Measurements from ENCODE around the gene SP7. TPM values are rescaled to one million over a fixed set of nuclear protein-coding genes. Genes with fewer than 3 reads are reported as not detected.
"Not testable (repeated sequence)": the region's sequence is repeated elsewhere in the genome, so short reads cannot be mapped to it uniquely, and the experiment has no call there.

SP7 gene
- total RNA-seq, 2 experiments from 2014 or later = not detected

DNA sequence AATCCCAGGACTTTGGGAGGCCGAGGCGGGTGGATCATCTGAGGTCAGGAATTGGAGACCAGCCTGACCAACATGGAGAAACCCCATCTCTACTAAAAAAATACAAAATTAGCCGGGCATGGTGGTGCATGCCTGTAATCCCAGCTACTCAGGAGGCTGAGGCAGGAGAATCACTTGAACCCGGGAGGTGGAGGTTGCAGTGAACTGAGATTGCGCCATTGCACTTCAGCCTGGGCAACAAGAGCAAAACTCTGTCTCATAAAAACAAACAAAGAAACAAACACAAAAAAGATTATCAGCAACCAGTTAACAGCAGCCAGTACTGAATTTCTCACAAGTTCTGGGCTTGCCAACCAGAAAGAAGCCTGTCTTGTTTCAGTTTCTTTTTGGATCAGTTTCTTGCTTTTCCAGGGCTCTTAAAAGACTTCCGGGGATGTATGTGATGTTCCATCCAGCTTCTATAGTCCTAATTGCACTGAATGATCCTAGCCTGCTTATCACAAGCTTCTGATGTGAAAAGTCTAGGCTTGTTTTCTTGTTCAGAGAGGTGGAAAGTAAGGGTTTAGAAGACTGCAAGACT lies 37.5 kb upstream of the SP7 start:
- peaks cover 36% of the 10 kb centered on the region for H3K4me1 Mint-ChIP-seq
- CTCF ChIA-PET = interaction anchor here (0.6 to 2.2 kb wide), 3 partner anchors 9 to 48 kb away, joined by 3 to 5 read pairs (median 5); no protein-coding TSS in a partner anchor
- H3K27me3 Mint-ChIP-seq; H3K36me3 Mint-ChIP-seq (ENCODE audit: low read depth); POLR2A ChIA-PET; H3K9me3 Mint-ChIP-seq; H3K4me3 Mint-ChIP-seq: not testable (repeated sequence)
- H3K27ac Mint-ChIP-seq = peak overlapping the region; percentile 74
- peak; percentile 23 for DNase-seq

DNA sequence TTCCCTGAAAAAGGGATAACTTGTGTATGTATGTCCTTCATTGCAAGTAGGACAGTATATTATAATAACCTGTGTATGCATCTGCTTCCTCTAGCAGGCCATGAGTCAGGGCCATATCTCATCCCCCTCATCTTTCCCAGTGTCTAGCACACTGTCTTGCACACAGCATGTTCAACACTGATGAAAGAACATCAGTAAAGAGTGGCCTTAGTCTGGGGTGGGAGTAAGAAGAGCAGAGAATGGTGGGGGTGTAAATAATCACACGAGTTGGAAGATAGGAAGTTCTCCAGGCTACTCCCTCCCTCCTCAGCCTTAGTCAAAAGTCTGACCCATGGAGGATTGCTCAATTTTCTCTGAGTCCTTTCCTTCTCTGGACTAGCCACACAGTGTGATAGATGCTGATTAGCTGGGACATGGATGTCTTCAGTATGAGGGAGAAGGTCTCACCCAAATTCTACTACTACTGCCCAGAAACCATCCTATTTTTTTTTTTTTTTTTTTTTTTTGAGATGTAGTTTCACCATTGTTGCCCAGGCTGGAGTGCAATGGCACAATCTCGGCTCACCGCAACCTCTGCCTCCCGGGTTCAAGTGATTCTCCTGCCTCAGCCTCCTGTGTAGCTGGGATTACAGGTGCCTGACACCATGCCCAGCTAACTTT lies 29.2 kb upstream of the SP7 start:
- Mint-ChIP-seq H3K4me3 (no peak overlapping the region), H3K27ac (peak overlapping the region; percentile 77), H3K9me3 (no peaks in the 10 kb centered on the region), H3K36me3 (ENCODE audit: low read depth) (no peaks in the 10 kb centered on the region), H3K27me3 (no peaks in the 10 kb centered on the region), H3K4me1 (peaks cover 13% of the 10 kb centered on the region)
- DNase-seq = no peak
- CTCF ChIA-PET = interaction anchor here (0.8 to 3.6 kb wide), 3 partner anchors 9 to 56 kb away, joined by 3 to 12 read pairs (median 8); no protein-coding TSS in a partner anchor
- POLR2A ChIA-PET = no interaction called here

DNA sequence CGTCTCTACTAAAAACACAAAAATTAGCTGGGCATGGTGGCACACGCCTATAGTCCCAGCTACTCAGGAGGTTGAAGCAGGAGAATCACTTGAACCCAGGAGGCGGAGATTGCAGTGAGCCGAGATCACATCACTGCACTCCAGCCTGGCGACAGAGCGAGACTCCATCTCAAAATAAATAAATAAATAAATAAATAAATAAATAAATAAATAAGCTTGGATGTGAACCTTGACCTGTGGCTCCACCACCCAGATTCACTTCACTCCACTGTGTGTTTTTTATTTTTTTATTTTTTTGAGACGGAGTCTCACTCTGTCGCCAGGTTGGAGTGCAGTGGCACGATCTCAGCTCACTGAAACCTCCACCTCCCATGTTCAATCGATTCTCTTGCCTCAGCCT lies 25.5 kb upstream of the SP7 start:
- H3K4me1 Mint-ChIP-seq; H3K36me3 Mint-ChIP-seq (ENCODE audit: low read depth); H3K4me3 Mint-ChIP-seq; H3K27me3 Mint-ChIP-seq; DNase-seq; H3K9me3 Mint-ChIP-seq; H3K27ac Mint-ChIP-seq: not testable (repeated sequence)
- ChIA-PET CTCF (interaction anchor here (0.8 to 2.6 kb wide), 7 partner anchors 9 to 148 kb away, joined by 3 to 11 read pairs (median 5); partner anchors contain the start of genes AAAS and TARBP2), POLR2A (interaction anchor here (0.6 kb wide), 1 partner anchor 177 kb away, joined by 3 read pairs; no protein-coding TSS in a partner anchor)

DNA sequence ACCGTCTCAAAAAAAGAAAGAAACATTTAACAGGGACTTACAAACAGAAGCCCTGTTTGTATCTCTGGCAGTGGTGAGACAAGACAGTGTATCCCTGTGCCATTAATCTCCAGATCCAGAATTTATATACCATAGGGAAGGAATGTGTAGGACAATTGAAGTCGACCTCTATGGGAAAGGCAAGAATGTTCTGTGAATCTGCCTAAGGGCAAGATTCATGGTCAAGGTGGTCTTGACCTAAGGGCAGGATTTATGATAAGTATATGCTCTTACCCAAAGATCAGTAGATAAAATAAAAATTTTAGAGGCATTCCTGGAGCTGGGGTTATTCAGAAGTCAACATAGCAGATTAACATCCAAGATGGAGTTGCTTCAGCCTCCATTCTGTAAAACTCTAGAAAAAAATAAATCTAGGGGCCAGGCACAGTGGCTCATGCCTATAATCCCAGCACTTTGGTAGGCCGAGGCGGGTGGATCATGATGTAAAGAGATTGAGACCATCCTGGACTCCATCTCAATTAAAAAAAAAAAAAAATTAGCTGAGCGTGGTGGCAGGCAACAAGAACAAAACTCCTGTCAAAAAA lies 22.8 kb upstream of the SP7 start:
- POLR2A ChIA-PET = no interaction called here
- no peak for DNase-seq
- H3K27me3 Mint-ChIP-seq = no peaks in the 10 kb centered on the region
- H3K27ac Mint-ChIP-seq = peak overlapping the region; percentile 36
- no peaks in the 10 kb centered on the region for H3K4me1 Mint-ChIP-seq
- H3K9me3 Mint-ChIP-seq = no peaks in the 10 kb centered on the region
- CTCF ChIA-PET = interaction anchor here (0.8 to 2.6 kb wide), 2 partner anchors 62 to 149 kb away, joined by 3 to 9 read pairs; no protein-coding TSS in a partner anchor
- no peak overlapping the region for H3K4me3 Mint-ChIP-seq
- no peaks in the 10 kb centered on the region for H3K36me3 Mint-ChIP-seq (ENCODE audit: low read depth)

DNA sequence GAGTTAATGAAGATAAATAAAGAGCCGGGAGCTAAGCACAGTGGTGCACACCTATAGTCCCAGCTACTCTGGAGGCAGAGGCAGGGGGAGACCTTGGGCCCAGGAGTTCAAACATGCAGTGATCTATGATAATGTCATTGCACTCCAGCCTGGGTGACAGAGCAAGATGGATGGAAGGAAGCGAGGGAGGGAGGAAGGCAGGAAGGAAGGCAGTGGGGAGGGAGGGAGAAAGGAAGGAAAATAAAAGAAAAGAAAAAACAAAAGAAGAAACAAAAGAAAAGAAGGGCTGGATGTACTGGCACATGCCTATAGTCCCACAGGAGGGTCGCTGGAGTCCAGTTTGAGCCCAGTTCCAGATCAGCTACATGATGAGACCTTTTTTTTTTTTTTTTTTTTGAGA lies 19.0 kb upstream of the SP7 start:
- Mint-ChIP-seq H3K4me3 (no peak overlapping the region), H3K36me3 (ENCODE audit: low read depth) (no peaks in the 10 kb centered on the region), H3K27me3 (no peaks in the 10 kb centered on the region), H3K9me3 (no peaks in the 10 kb centered on the region), H3K27ac (no peak overlapping the region), H3K4me1 (peaks cover 12% of the 10 kb centered on the region)
- no peak for DNase-seq
- POLR2A ChIA-PET = interaction anchor here (0.6 kb wide), 1 partner anchor 274 kb away, joined by 5 read pairs; no protein-coding TSS in a partner anchor
- CTCF ChIA-PET = interaction anchor here (0.6 to 3.4 kb wide), 4 partner anchors 10 to 139 kb away, joined by 3 to 12 read pairs (median 8); partner anchors contain the start of gene AAAS

DNA sequence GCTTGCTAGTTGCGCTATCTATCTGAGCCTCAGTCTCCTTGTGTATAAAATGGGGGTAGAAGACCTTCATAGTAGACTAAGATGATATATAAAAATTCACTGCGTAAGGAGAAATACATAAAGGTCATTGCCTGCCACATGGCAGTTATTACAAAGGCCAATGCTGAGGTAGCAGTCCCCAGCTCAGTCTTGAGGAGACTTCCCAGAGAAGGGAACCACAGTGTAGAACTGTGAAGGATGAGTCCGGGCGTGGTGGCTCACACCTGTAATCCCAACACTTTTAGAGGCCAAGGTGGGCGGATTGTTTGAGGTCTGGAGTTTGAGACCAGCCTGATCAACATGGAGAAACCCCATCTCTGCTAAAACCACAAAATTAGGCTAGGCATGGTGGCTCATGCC lies 17.1 kb upstream of the SP7 start:
- H3K9me3 Mint-ChIP-seq = no peaks in the 10 kb centered on the region
- ChIA-PET CTCF (interaction anchor here (0.5 to 3.2 kb wide), 16 partner anchors 9 to 159 kb away, joined by 3 to 34 read pairs (median 4); partner anchors contain the start of genes AAAS and TARBP2), POLR2A (no interaction called here)
- no peak overlapping the region for H3K4me3 Mint-ChIP-seq
- DNase-seq = no peak
- H3K27ac Mint-ChIP-seq = no peak overlapping the region
- H3K27me3 Mint-ChIP-seq = no peaks in the 10 kb centered on the region
- no peaks in the 10 kb centered on the region for H3K36me3 Mint-ChIP-seq (ENCODE audit: low read depth)
- H3K4me1 Mint-ChIP-seq = peaks cover 12% of the 10 kb centered on the region

DNA sequence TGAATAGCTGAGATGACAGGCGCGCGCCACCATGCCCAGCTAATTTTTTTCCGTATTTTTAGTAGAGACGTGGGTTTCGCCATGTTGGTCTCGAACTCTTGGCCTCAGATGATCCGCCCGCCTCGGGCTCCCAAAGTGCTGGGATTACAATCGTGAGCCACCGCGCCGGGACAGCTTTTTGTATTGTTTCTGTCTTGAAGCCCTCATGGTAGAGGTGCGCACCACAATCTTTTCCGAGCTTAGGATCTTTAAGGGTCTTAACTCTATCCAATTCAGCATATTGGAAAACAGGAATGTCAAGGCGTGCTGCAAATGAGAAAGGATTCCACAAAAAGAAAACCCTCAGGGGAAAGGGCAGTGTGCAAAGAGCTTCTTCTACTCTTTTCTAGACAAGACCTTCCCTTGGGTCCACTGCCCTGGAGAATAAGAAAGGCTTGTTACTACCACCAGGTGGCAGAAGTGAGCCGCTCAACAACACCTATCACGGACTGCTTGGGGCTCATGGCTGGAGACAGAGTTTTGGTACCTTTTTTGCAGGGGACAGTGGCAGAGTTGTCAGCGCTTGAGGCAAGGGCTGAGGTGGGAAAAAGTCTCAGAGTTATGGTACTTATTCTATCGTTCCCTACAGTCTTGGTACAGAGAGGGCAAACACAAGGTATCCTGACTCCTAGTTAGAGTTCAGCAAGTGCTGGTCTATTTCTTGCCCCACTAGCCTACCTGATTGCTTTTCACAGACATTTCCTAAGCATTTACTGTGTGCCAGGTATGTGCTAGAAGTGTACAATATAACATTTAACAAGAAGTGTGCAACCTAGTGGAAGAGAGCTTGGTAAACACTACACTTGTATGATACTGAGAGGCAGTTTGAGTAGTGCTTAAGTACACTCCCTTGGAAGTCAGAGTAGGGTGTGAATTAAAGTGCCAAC lies 16.4 kb upstream of the SP7 start:
- no peaks in the 10 kb centered on the region for H3K9me3 Mint-ChIP-seq
- POLR2A ChIA-PET = no interaction called here
- peak overlapping the region; percentile 43 for H3K27ac Mint-ChIP-seq
- peaks cover 12% of the 10 kb centered on the region for H3K4me1 Mint-ChIP-seq
- H3K27me3 Mint-ChIP-seq = no peaks in the 10 kb centered on the region
- H3K36me3 Mint-ChIP-seq (ENCODE audit: low read depth) = no peaks in the 10 kb centered on the region
- DNase-seq = peak; percentile 90
- H3K4me3 Mint-ChIP-seq = no peak overlapping the region
- CTCF ChIA-PET = interaction anchor here (0.5 to 3.2 kb wide), 41 partner anchors 9 to 338 kb away, joined by 3 to 34 read pairs (median 4); partner anchors contain the start of genes AAAS, AMHR2, PRR13 and SP7

DNA sequence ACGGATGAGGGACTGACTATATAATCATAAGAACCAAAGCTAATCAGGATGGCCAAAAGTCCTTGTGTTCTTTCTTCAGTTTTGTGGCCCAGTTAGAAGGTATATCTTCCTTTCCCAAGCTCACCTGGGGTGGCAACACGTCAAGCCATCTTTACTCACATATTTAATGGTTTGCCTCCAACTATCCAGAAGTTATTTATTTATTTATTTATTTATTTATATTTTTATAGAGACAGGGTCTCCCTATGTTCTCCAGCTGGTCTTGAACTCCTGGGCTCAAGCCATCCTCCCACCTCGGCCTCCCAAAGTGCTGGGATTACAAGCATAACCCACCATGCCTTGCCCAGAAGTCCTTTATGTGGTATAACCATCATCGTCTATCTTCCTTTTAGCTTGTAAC lies 11.8 kb upstream of the SP7 start:
- Mint-ChIP-seq H3K36me3 (ENCODE audit: low read depth) (no peaks in the 10 kb centered on the region), H3K27ac (no peak overlapping the region), H3K4me3 (no peak overlapping the region), H3K4me1 (peaks cover 29% of the 10 kb centered on the region), H3K9me3 (no peaks in the 10 kb centered on the region), H3K27me3 (no peaks in the 10 kb centered on the region)
- ChIA-PET POLR2A (no interaction called here), CTCF (interaction anchor here (0.6 to 6.7 kb wide), 6 partner anchors 13 to 161 kb away, joined by 3 to 48 read pairs (median 5); partner anchors contain the start of gene AAAS)
- DNase-seq = no peak

DNA sequence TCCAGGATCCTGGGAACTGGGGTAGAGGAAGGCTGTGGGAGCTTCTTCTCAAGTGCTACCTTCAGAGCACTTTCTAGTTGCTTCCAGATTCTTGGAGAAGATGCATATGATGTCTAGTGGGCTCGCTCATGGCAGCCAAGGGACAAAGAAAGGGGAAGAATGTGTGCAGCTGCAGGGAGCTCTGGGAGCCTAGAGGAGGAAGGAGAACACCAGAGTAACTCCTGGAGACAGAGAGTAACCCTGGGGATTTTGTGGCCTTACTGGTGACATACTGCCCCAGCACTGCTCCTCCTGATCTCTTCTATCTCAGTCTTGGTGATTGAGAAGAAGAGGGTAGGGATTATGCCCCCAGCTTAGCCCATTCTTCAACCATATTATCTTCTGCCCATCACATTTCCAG lies 10.3 kb upstream of the SP7 start:
- no peak for DNase-seq
- POLR2A ChIA-PET = no interaction called here
- H3K4me3 Mint-ChIP-seq = no peak overlapping the region
- no peak overlapping the region for H3K27ac Mint-ChIP-seq
- H3K27me3 Mint-ChIP-seq = peaks cover 2% of the 10 kb centered on the region
- no peaks in the 10 kb centered on the region for H3K9me3 Mint-ChIP-seq
- CTCF ChIA-PET = interaction anchor here (0.6 to 6.7 kb wide), 7 partner anchors 25 to 162 kb away, joined by 4 to 48 read pairs (median 13); partner anchors contain the start of genes AAAS and AMHR2
- H3K36me3 Mint-ChIP-seq (ENCODE audit: low read depth) = no peaks in the 10 kb centered on the region
- peaks cover 21% of the 10 kb centered on the region for H3K4me1 Mint-ChIP-seq

DNA sequence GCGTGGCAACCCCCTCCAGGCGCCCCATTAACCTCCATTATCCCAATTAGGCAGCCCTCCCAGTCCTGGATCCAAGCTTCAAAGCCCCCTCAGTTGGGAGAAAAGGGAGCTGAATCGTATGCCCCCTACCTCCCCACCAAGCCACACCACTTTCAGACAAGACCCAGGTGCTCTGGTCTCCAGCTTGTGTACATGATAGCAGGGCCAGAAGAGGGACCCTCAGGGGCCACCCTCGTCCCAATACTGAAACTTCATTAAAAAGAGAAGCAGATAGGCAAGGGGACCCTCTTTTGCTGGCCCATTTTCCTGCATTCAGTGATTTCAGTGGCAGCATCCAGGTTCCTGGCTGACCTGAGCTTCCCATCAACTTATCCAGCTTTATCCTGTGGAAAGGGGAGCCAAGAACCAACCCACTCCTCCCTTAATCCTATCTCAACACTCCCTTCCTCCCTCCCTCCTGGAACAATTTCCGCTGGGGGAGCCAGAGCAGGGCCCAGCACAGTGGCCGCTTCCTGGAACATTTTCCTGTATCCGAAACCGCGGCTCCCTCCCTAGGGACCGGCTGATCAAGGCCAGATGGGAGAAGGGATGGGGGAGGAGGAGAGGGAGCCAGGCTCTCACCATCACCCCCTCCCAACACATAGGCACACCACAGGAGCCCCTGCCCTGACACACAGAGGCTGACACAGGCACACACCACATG lies 9.5 kb upstream of the SP7 start:
- Mint-ChIP-seq H3K4me1 (peaks cover 21% of the 10 kb centered on the region), H3K36me3 (ENCODE audit: low read depth) (no peaks in the 10 kb centered on the region), H3K27ac (peak overlapping the region; percentile 89), H3K9me3 (no peaks in the 10 kb centered on the region), H3K4me3 (peak overlapping the region; percentile 85), H3K27me3 (peaks cover 3% of the 10 kb centered on the region)
- ChIA-PET POLR2A (interaction anchor here (0.6 to 1.0 kb wide), 2 partner anchors 10 to 25 kb away, joined by 3 to 6 read pairs; partner anchors contain the start of gene AAAS), CTCF (interaction anchor here (0.6 to 6.7 kb wide), 28 partner anchors 10 to 330 kb away, joined by 3 to 48 read pairs (median 6); partner anchors contain the start of genes AAAS, AMHR2, MYG1 and PFDN5)
- no peak for DNase-seq

DNA sequence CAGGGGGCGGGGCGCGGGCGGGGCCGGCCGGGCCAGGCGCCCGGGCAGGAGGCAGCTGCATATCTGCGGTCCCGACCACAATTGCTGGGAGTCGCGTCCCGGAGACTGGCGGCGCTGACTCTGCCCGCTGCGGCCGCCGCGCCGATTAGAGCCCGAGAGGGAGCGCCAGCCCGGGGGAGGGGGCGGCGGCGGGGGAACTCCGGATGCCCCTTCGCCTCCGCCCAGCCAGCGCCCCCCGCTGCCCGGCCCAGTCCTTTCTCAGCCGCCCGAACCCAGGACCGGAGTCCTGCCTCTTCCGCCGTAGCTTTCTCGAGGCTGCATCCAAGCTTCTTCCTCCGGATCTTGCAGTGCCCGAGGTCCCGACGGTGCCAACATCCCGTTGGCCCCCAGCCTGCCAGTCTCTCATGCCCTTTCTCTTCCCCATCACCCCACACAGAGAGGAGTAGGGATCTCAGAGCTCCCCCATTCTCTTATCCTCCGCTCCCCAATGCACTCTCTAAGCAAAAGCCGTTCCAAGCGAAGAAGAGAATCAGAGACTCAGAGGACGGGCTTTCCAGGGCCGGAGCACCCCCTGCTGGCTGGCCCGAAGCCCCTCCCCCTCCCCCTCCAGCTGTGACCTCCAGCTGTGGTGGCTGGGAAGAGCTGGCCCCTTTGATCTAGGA lies 8.8 kb upstream of the SP7 start:
- POLR2A ChIA-PET = interaction anchor here (1.0 kb wide), 1 partner anchor 24 kb away, joined by 6 read pairs; the partner anchor contains the start of gene AAAS
- Mint-ChIP-seq H3K27me3 (peaks cover 8% of the 10 kb centered on the region), H3K4me1 (peaks cover 21% of the 10 kb centered on the region)

More for the DNA sequence above, 8.8 kb upstream of the SP7 start:
- H3K9me3 Mint-ChIP-seq = no peaks in the 10 kb centered on the region
- CTCF ChIA-PET = interaction anchor here (0.6 to 6.7 kb wide), 38 partner anchors 7 to 329 kb away, joined by 3 to 48 read pairs (median 5); partner anchors contain the start of genes AAAS, AMHR2, ITGB7 and MYG1
- DNase-seq = peak; percentile 66
- H3K36me3 Mint-ChIP-seq (ENCODE audit: low read depth) = no peaks in the 10 kb centered on the region
- peak overlapping the region; percentile 89 for H3K27ac Mint-ChIP-seq
- peak overlapping the region; percentile 85 for H3K4me3 Mint-ChIP-seq
